Brain pericyte (primary cell): ENCODE data around the gene INIP.
"Not testable (repeated sequence)": the region's sequence is repeated elsewhere in the genome, so short reads cannot be mapped to it uniquely, and the experiment has no call there.

Source experiments
- DNase-seq: peaks from one replicate; pipeline ENCODE4 v3.0.0-alpha.2; 2012; ENCODE audit warnings: low read depth, low spot score

The INIP gene

GRCh38 chr9:112743216-112743836, 25.4 kb upstream of the INIP start:
- DNase-seq: no peak

GRCh38 chr9:112734892-112735291, 17.0 kb upstream of the INIP start:
- DNase-seq: no peak

DNA sequence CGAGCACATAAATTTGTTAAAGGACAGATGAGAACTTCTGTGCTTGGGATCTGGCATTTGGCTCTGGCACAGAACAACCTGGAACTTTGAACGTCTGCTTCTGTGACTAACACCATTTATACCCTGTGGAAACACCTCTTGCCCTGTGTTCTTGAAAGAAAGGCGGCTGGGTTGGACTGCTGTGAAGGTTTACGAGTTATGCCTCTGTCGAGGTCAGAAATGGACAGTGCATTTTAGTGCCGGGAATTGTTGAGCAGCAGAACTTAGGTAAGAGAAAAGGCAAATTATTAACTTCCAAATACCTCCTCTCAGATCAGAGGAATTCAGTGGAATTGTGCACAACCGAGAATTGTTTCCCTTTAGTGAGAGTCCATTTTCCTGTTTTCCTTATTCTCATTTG, 14.1 kb upstream of the INIP start:
- no peak for DNase-seq

DNA sequence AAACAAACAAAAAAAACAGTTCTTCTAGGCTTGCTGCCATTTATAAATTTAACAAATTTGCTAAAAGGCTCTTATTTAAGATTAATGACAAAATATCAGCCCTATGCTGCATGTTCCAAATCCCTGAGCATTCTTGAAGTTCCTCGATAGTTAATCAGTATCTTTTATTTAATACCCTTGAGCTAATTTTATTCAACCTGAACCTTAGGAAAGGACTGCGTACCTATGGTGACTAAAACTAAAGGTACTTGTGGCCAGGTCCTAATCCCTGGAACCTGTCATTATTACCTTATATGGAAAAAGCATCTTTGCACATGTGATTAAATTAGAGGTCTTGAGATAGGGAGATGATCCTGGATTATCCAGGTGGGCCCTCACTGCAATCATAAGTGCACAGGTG, 10.5 kb upstream of the INIP start:
- no peak for DNase-seq

DNA sequence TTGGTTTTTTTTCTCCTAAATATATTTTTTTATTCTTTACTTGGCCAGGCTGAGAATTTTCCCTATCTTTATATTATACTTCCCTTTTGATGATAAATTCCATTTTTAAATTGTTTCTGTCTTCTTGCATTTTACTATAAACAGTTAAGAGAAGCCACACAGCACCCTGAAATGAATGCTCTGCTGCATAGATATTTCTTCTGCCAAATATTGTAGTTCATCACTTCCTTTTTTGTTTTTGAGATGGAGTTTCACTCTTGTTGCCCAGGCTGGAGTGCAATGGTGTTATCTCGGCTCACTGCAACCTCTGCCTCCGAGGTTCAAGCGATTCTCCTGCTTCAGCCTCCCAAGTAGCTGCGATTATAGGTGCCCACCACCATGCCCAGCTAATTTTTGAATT, 8.5 kb upstream of the INIP start:
- DNase-seq: no peak

DNA sequence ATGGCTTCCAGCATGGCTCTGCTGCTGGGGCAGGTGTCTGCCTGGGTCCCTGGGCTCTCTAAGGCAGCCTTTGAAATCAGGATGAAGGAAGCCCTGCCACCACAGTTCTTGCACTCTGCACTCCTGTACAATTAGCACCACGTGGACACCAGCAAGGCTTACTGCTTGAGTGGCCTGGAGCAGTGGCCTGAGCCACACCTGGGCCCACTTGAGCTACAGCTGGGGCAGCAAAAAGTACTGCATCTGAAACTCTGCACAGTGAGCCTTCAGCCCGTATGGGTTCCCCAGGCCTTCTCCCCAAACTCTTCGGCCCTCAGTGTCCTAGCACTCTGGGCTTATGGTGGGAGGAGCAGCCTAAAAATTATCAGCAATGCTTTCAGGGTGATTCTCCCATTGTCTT, 8.0 kb upstream of the INIP start:
- no peak for DNase-seq

DNA sequence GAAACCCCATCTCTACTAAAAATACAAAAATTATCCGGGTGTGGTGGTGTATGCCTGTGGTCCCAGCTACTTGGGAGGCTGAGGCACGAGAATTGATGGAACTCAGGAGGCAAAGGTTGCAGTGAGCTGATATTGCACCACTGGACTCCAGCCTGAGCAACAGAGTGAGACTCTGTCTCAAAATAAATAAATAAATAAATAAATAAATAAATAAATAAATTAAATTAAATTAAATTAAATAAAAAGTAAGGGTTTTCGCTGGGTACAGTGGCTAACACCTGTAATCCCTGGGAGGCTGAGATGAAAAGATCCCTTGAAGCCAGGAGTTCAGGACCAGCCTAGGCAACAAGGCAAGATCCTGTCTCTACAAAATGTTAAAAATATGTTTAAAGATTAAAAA, 4.8 kb upstream of the INIP start:
- not testable (repeated sequence) for DNase-seq

DNA sequence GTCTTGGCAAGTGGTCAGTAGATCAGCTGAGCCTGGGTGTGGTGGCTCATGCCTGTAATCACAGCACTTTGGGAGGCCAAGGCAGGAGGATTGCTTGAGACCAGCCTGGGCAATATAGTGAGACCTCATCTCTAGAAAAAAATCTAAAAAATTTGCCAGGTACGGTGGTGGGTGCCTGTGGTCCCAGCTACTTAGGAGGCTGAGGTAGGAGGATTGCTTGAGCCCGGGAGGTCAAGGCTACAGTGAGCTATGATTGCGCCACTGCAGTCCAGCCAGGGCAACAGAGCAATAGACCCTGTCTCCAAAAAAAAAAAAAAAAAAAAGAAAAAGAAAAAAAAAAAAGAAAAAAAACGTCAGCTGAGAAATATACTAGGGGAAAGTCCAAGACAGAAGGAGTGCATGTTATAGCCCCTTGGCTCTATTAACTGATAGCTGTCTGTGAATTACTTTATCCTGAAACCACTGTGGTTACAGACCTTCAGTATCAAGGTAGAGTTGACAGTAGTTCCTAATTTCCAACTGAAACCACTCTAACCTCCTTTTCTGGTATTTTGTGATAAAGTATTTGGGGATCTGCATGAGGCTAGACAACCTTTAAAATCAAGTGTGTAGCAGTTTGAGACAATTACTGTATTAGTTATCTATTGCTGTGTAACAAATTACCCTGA, 2.3 kb upstream of the INIP start:
- DNase-seq: no peak

GRCh38 chr9:112719696-112720095, 1.8 kb upstream of the INIP start:
- no peak for DNase-seq

- DNase-seq: no peak
These were observed 1.3 kb upstream of the INIP start for GRCh38 chr9:112719241-112719691.

DNA sequence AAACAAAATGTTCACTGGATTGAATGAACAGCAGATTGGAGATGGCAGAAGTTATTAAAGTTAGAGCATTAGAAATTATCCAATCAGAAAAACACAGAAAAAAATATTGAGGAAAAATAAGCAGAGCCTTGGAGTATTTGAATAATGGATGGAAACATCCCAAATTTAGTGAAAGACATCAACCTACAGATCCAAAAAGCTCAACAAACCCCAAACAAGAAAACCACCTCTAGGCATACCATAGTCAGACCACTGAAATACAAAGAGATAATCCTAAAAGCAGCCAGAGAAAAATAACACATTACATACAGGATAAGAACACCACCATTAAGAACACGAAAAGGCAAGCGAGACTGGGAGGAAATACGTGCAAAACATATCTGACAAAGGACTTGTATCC, 5.2 kb downstream of the INIP start:
- DNase-seq: no peak

DNA sequence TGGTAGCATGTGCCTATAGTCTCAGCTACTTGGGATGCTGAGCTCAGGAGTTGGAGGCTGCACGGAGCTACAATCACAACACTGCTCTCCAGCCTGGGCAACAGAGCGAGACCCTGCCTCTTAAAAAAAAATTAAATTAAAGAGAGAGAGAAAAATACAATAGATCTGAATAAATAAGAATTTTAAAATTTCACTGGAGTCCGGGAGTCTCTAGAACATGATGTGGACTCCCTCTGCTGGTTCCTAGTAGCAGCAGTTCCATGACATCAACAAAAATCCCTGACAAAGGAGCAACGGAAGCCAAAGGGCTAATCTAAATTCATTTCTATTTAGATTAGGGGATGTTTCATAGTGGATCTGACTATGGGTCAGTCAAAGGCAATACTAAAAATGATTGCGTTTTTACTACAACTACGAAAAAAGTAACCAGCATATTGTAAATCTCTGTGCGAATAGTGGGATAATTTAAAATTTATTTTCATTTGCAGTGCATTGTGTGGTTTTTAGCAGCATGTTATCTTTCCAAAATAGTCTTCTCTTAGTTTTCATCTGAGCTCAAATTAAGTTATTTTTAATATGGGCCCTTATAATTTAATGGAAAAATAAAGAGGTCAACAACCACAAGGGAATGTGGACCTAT, 6.7 kb downstream of the INIP start:
- DNase-seq: no peak

GRCh38 chr9:112705768-112706427, 12.0 kb downstream of the INIP start:
- DNase-seq: no peak

GRCh38 chr9:112703304-112703703, 14.6 kb downstream of the INIP start:
- no peak for DNase-seq

DNA sequence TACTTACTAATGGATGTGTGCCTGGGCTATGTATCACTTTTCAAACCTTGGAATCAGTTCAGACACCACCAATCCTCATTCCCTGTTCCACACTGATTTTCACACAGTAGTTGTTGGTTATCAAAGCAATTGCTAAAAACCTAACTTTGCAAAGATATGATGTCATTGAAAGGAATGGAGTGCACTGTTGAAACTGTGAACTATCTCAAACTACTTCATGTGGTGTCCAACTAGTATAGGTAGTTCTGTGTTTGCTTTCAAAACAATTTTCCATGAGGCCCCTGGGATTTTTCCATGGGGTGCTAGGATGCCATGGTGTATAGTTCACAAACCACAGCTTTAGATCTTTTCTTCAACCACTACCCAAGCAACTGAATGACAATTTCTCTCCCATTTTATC, 17.8 kb downstream of the INIP start:
- no peak for DNase-seq

GRCh38 chr9:112699230-112699629, 18.7 kb downstream of the INIP start:
- no peak for DNase-seq

DNA sequence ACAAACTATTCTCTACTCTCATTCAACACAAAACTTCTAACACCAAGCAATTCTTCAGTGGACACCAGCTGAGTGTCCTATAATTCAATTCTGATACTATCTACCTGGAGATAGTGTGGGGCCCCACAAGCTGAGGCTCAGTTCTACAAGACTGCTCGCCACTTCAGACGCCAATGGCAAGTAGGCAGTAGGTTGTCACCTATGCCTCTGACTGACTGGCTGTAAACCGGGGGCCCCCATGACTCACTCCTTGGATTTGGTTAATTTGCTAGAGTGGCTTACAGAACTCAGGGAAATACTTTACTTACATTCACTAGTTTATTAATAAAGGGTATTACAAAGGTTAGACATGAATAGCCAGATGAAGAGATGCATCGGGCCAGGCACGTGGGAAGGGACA, 21.5 kb downstream of the INIP start:
- DNase-seq: no peak

- no peak for DNase-seq
These were observed 23.0 kb downstream of the INIP start for GRCh38 chr9:112694706-112695555.

GRCh38 chr9:112689161-112689740, 28.7 kb downstream of the INIP start:
- no peak for DNase-seq

DNA sequence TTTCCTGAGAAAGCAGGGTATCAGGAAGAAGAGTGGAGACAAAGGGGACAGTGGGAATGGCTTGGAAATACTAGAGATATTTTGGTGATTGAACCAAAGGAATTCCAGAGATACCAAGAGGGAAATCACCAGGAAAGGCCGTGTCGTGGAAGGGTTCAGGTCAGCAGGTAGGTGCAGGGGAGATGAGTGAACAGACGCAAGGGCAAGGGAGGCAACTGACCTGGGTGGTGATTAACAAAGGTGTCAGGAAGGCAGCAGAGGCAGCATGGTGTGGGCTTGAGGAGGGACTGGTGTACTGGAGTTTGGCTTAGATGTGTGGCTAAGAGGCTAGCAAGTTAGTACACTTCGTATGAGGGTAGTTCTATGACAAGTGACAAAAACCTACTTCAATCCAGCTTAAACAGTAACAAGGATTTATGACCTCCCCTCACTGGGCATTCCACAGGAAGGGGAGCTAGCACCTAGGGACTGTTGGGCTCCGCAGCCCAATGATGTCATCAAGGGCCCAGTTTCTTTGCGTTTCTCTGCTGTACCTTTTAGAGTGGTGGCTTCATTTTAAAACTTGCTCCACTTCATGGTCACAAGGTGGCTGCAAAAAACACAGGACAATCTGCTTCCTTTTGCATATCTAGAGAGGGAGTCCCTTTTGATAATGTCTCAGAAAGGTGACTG, 37.0 kb downstream of the INIP start:
- DNase-seq: no peak

- DNase-seq: no peak
These were observed 40.9 kb downstream of the INIP start for GRCh38 chr9:112677040-112677439.
